H1 (cell line): ENCODE data around the gene TNS1. TPM values are rescaled to one million over a fixed set of nuclear protein-coding genes. Genes with fewer than 3 reads are reported as not detected.

Source experiments
- CTCF ChIA-PET: fragments of 300-600 bp; sonication (Branson Sonifier 250); formaldehyde crosslinking; loops from one replicate; lab custom pipeline; 2021; ENCODE audit not compliant: partially characterized antibody; lab: Charles Lee
- POLR2A ChIA-PET: fragments of 300-600 bp; sonication (Branson Sonifier 250); formaldehyde crosslinking; loops from one replicate; lab custom pipeline; 2021; ENCODE audit warnings: inconsistent platforms; ENCODE audit not compliant: partially characterized antibody; lab: Charles Lee
- DNase-seq, 2 experiments: peaks; one replicate each; pipeline versions ENCODE4 v3.0.0 to v3.0.0-alpha.2; 2010 to 2022; ENCODE audit warnings: low spot score in 2 of 2, low read depth in 1 of 2, mixed read lengths in 1 of 2
- FAIRE-seq: peaks from 2 replicates; lab custom pipeline; 2011; peaks lifted over from hg19 to GRCh38; lab: Jason Lieb, UNC
- H2AFZ ChIP-seq: 2 replicates; pipeline ENCODE4 v1.8.1; 2012; ENCODE audit warnings: low read length, inconsistent platforms
- H2AK5ac ChIP-seq: 2 replicates; pipeline ENCODE4 v1.6.1; 2013; ENCODE audit warnings: low read depth, low read length
- H2BK120ac ChIP-seq: replicated peaks from 2 replicates; pipeline ENCODE3; 2013; ENCODE audit warnings: low read depth, low read length, inconsistent platforms
- H2BK12ac ChIP-seq: 2 replicates; pipeline ENCODE4 v1.6.1; 2013; ENCODE audit warnings: low read depth, low read length
- H2BK15ac ChIP-seq: 2 replicates; pipeline ENCODE4 v1.6.1; 2013; ENCODE audit warnings: low read length
- H2BK20ac ChIP-seq: 2 replicates; pipeline ENCODE4 v1.6.1; 2013; ENCODE audit warnings: low read length
- H2BK5ac ChIP-seq: 2 replicates; pipeline ENCODE4 v1.6.1; 2013; ENCODE audit warnings: low read depth, low read length
- H3K14ac ChIP-seq: 2 replicates; pipeline ENCODE4 v1.6.1; 2013; ENCODE audit warnings: inconsistent platforms; ENCODE audit not compliant: insufficient read length
- H3K18ac ChIP-seq: 2 replicates; pipeline ENCODE4 v1.6.1; 2013; ENCODE audit warnings: low read length; ENCODE audit errors: extremely low read depth
- H3K23ac ChIP-seq: 2 replicates; pipeline ENCODE4 v1.6.1; 2013; ENCODE audit warnings: inconsistent platforms; ENCODE audit not compliant: insufficient read length
- H3K23me2 ChIP-seq: 2 replicates; pipeline ENCODE4 v1.6.1; 2013; ENCODE audit warnings: low read depth, low read length
- H3K27ac ChIP-seq: 2 replicates; pipeline ENCODE4 v1.6.1; 2011; ENCODE audit warnings: low read depth, low read length, inconsistent platforms
- H3K27me3 ChIP-seq, 4 experiments: replicated peaks in 1 of 4; 1 replicate in 1 of 4; 2 replicates in 3 of 4; pipeline versions ENCODE4 v1.6.1 to v1.8.1; 2011 to 2013; ENCODE audit warnings: low read length in 3 of 4, mild to moderate bottlenecking in 3 of 4, inconsistent platforms in 2 of 4, mixed read lengths in 2 of 4, moderate library complexity in 1 of 4; ENCODE audit not compliant: control insufficient read depth in 3 of 4, insufficient read depth in 3 of 4; ENCODE audit errors: extremely low read depth in 1 of 4
- H3K36me3 ChIP-seq, 4 experiments: 2 replicates each; pipeline versions ENCODE4 v1.6.1 to v1.8.1; 2011 to 2013; ENCODE audit warnings: mild to moderate bottlenecking in 4 of 4, low read length in 3 of 4, moderate library complexity in 2 of 4, control low read depth in 1 of 4, inconsistent platforms in 1 of 4; ENCODE audit not compliant: insufficient read depth in 4 of 4, control insufficient read depth in 2 of 4
- H3K4ac ChIP-seq: replicated peaks from 2 replicates; pipeline ENCODE3; 2013; ENCODE audit warnings: low read length, low read depth, mixed read lengths, inconsistent platforms; ENCODE audit not compliant: insufficient read length
- H3K4me1 ChIP-seq, 4 experiments: replicated peaks in 1 of 4; 1 replicate in 1 of 4; 2 replicates in 3 of 4; pipeline versions ENCODE4 v1.6.1 to v1.8.1; 2011 to 2013; ENCODE audit warnings: low read length in 3 of 4, inconsistent platforms in 2 of 4, mixed read lengths in 1 of 4; ENCODE audit not compliant: insufficient read depth in 4 of 4, control insufficient read depth in 3 of 4
- H3K4me2 ChIP-seq, 2 experiments: 2 replicates each; pipeline versions ENCODE4 v1.6.1 to v1.8.1; 2011 to 2013; ENCODE audit warnings: low read depth in 2 of 2, low read length in 2 of 2, control low read depth in 1 of 2, inconsistent platforms in 1 of 2, mild to moderate bottlenecking in 1 of 2; ENCODE audit not compliant: insufficient read depth in 1 of 2
- H3K4me3 ChIP-seq, 4 experiments: fragments of 200-600, 300-600 bp in 1 of 4; sonication (generic), shearing (Covaris generic), sonication (Bioruptor Twin) in 1 of 4; 2 replicates each; pipeline versions ENCODE4 v1.5.1 to v1.8.1; 2011 to 2016; ENCODE audit warnings: low read length in 4 of 4, low read depth in 3 of 4, control low read depth in 2 of 4, inconsistent platforms in 2 of 4, mild to moderate bottlenecking in 2 of 4, mixed read lengths in 1 of 4, moderate library complexity in 1 of 4; ENCODE audit not compliant: insufficient read depth in 2 of 4; ENCODE audit errors: extremely low read depth in 1 of 4
- H3K56ac ChIP-seq: replicated peaks from 2 replicates; pipeline ENCODE3; 2013; ENCODE audit warnings: low read depth, mild to moderate bottlenecking, mixed read lengths, low read length, inconsistent platforms; ENCODE audit not compliant: insufficient read length
- H3K79me1 ChIP-seq: 2 replicates; pipeline ENCODE4 v1.6.1; 2013; ENCODE audit warnings: low read depth, low read length, control low read depth
- H3K79me2 ChIP-seq, 2 experiments: 2 replicates each; pipeline versions ENCODE4 v1.6.1 to v1.8.1; 2012 to 2013; ENCODE audit warnings: low read length in 2 of 2, mild to moderate bottlenecking in 2 of 2, inconsistent platforms in 1 of 2; ENCODE audit not compliant: insufficient read depth in 2 of 2, control insufficient read depth in 1 of 2
- H3K9ac ChIP-seq, 4 experiments: replicated peaks in 1 of 4; 1 replicate in 1 of 4; 2 replicates in 3 of 4; pipeline versions ENCODE4 v1.6.1 to v1.8.1; 2011 to 2013; ENCODE audit warnings: low read depth in 3 of 4, low read length in 3 of 4, control low read depth in 2 of 4, mild to moderate bottlenecking in 2 of 4, moderate library complexity in 2 of 4, inconsistent platforms in 1 of 4; ENCODE audit errors: extremely low read depth in 1 of 4
- H3K9me3 ChIP-seq, 2 experiments: 2 replicates each; pipeline versions ENCODE4 v1.6.1 to v1.8.1; 2012 to 2013; ENCODE audit warnings: mild to moderate bottlenecking in 2 of 2, moderate library complexity in 2 of 2, control low read depth in 1 of 2, inconsistent platforms in 1 of 2, low read depth in 1 of 2, low read length in 1 of 2, mixed read lengths in 1 of 2; ENCODE audit not compliant: insufficient read depth in 2 of 2
- H4K20me1 ChIP-seq, 2 experiments: replicated peaks in 1 of 2; 2 replicates each; pipeline versions ENCODE3 to v1.8.1; 2011 to 2013; ENCODE audit warnings: inconsistent platforms in 2 of 2, low read length in 2 of 2, mild to moderate bottlenecking in 1 of 2; ENCODE audit not compliant: insufficient read depth in 2 of 2, control insufficient read depth in 1 of 2
- H4K5ac ChIP-seq: 2 replicates; pipeline ENCODE4 v1.6.1; 2013; ENCODE audit warnings: low read length, low read depth, mixed read lengths, inconsistent platforms; ENCODE audit not compliant: insufficient read length
- H4K8ac ChIP-seq: 2 replicates; pipeline ENCODE4 v1.8.0; 2013; ENCODE audit warnings: mild to moderate bottlenecking, moderate library complexity, low read length, inconsistent platforms; ENCODE audit not compliant: insufficient read depth; ENCODE audit errors: extremely low read depth
- H4K91ac ChIP-seq: replicated peaks from 2 replicates; pipeline ENCODE3; 2013; ENCODE audit warnings: low read length, mixed read lengths, inconsistent platforms; ENCODE audit not compliant: insufficient read length
- POLR2A ChIP-seq, 2 experiments: IDR thresholded peaks; 1 replicate in 1 of 2; 2 replicates in 1 of 2; pipeline ENCODE4 v1.6.1; 2011; ENCODE audit warnings: low read depth in 2 of 2, low read length in 2 of 2, mild to moderate bottlenecking in 2 of 2; ENCODE audit errors: control extremely low read depth in 1 of 2
- POLR2AphosphoS5 ChIP-seq: IDR thresholded peaks from 2 replicates; pipeline ENCODE4 v1.6.1; 2011; ENCODE audit warnings: low read depth, low read length
- RAD21 ChIP-seq, 2 experiments: IDR thresholded peaks in 1 of 2; conservative IDR thresholded peaks in 1 of 2; 2 replicates each; pipeline ENCODE4 v1.6.1; 2011; ENCODE audit warnings: low read depth in 2 of 2, low read length in 2 of 2, improper control_type of control experiment in 1 of 2, inconsistent platforms in 1 of 2, mild to moderate bottlenecking in 1 of 2, moderate library complexity in 1 of 2
- SIN3A ChIP-seq, 2 experiments: IDR thresholded peaks in 1 of 2; conservative IDR thresholded peaks in 1 of 2; 2 replicates each; pipeline ENCODE4 v1.6.1; 2011 to 2012; ENCODE audit warnings: low read length in 2 of 2, improper control_type of control experiment in 1 of 2, low read depth in 1 of 2, mild to moderate bottlenecking in 1 of 2
- SIX5 ChIP-seq: IDR thresholded peaks from 2 replicates; pipeline ENCODE4 v1.6.1; 2011; ENCODE audit warnings: mild to moderate bottlenecking, low read depth, low read length
- SRF ChIP-seq: IDR thresholded peaks from 2 replicates; pipeline ENCODE4 v1.6.1; 2011; ENCODE audit warnings: mild to moderate bottlenecking, low read depth, low read length, moderate library complexity
- TEAD4 ChIP-seq: IDR thresholded peaks from 2 replicates; pipeline ENCODE4 v1.6.1; 2012; ENCODE audit warnings: low read depth, low read length, inconsistent platforms, mixed read lengths
- WGBS, 2 experiments: shearing (Covaris generic) in 1 of 2; methylation state at CpG; one replicate each; pipeline versions ENCODE4 v1.1.6 to v1.1.7; 2013 to 2015; ENCODE audit warnings: low lambda C conversion rate in 2 of 2, mixed read lengths in 2 of 2, inconsistent platforms in 1 of 2, low coverage in 1 of 2, missing lambda C conversion rate in 1 of 2; ENCODE audit not compliant: insufficient replicate concordance in 2 of 2, insufficient coverage in 1 of 2, insufficient read length in 1 of 2; ENCODE audit errors: extremely low coverage in 1 of 2, missing lambda C conversion rate in 1 of 2; 5-methylcytosine and 5-hydroxymethylcytosine counted together
- polyA plus RNA-seq, 7 experiments: library from polyadenylated mRNA; depleted of rRNA in 3 of 7; stranded (reverse) in 5 of 7; unstranded in 2 of 7; fragments of >200 nt in 5 of 7; fragments of 200-250 nt in 2 of 7; gene quantifications; 1 replicate in 5 of 7; 2 replicates in 1 of 7; 4 replicates in 1 of 7; pipeline versions ENCODE4 v1.2.1 to v1.2.3, GENCODE V29; 2011 to 2013; ENCODE audit warnings: missing spikeins in 2 of 7, mixed read lengths in 2 of 7
- total RNA-seq: library from RNA; stranded (reverse); fragmentation: NEBNext Ultra II Directional; extraction: Animal tissue kit (Norgen Biotek cat#: 25700); gene quantifications from 2 replicates; pipeline ENCODE4 v1.2.1, GENCODE V29; 2021

Gene TNS1
- total and polyA plus RNA-seq, 2 of the 8 experiments (the other 6 are each of a cell fraction or from before 2014, with no cell fraction given) = 1.5 to 5.1 TPM

DNA sequence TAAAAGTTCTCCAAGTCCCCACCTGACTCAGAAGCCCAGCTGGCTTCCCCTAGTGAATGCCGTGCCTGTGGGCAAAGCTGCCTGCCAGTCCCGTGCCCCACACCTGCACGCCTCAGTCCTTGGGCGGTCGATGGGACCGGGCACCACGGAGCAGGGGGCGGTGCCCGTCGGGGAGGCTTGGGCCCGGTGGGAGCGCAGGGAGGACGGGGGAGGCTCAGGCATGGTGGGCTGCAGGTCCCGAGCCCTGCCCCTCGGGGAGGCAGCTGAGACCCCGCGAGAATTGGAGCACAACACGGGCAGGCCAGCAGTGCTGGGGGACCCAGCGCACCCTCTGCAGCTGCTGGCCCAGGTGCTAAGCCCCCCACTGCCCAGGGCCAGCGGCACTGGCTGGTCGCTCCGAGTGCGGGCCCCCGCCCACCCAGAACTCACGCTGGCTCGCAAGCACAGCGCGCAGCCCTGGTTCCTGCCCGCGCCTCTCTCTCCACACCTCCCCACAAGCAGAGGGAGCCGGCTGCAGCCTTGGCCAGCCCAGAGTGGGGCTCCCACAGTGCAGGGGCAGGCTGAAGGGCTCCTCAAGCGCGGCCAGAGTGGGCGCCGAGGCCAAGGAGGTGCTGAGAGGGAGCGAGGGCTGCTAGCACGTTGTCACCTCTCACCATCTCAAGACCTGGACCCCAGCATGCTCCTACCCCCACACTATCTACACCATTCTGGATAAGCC lies 215.5 kb downstream of the TNS1 start:
- Histone ChIP-seq H4K20me1 (no peaks in the 10 kb centered on the region), H3K79me2 (no peaks in the 10 kb centered on the region), H4K91ac (no peak overlapping the region), H4K8ac (no peak overlapping the region), H3K27me3 (peaks cover 0 to 2% (median 0%) of the 10 kb centered on the region in 4 experiments; a peak in 1 of 7 replicates), H3K36me3 (no peaks in the 10 kb centered on the region), H3K79me1 (no peaks in the 10 kb centered on the region), H3K23me2 (no peaks in the 10 kb centered on the region; the same call in 1 of the 2 replicates), H3K4me1 (peaks cover 0 to 2% (median 0%) of the 10 kb centered on the region in 4 experiments; a peak in 1 of 7 replicates), H3K4me2 (no peak overlapping the region), H2AK5ac (no peak overlapping the region), H3K27ac (no peak overlapping the region), H3K4me3 (no peak overlapping the region), H3K56ac (no peak overlapping the region), H3K18ac (no peak overlapping the region), H2BK20ac (no peak overlapping the region), H2AFZ (no peak overlapping the region), H4K5ac (no peak overlapping the region), H3K23ac (no peak overlapping the region), H2BK15ac (no peak overlapping the region), H3K9ac (no peak overlapping the region), H2BK5ac (no peak overlapping the region), H2BK12ac (no peak overlapping the region), H3K14ac (no peak overlapping the region), H2BK120ac (no peak overlapping the region), H3K4ac (no peak overlapping the region), H3K9me3 (peaks cover 4 to 12% of the 10 kb centered on the region in 2 experiments; a peak in 3 of 4 replicates)
- no peak for DNase-seq
- WGBS, 2 experiments = 91% methylated on average over 23 of the region's 37 CpGs; no CpG with 5 or more reads in 1 of the 2 experiments
- CTCF ChIA-PET = interaction anchor here (0.6 to 30.4 kb wide), 49 partner anchors 8 to 380 kb away, joined by 3 to 759 read pairs (median 10); partner anchors contain the start of gene CXCR1
- TF ChIP-seq TEAD4 = no peak
- no peak for TF ChIP-seq SIN3A (conservative IDR thresholded peaks at IDR 0.05 in 1 of 2, IDR thresholded peaks at IDR 0.05 in 1 of 2; ENCODE audit: low read depth in 1 of 2, low read length in 2 of 2)
- TF ChIP-seq POLR2AphosphoS5 = no peak
- no peak for TF ChIP-seq SIX5
- no peak for TF ChIP-seq RAD21 (IDR thresholded peaks at IDR 0.05 in 1 of 2, conservative IDR thresholded peaks at IDR 0.05 in 1 of 2; ENCODE audit: low read depth in 2 of 2, low read length in 2 of 2)
- TF ChIP-seq SRF = no peak
- no peak for TF ChIP-seq POLR2A (IDR thresholded peaks at IDR 0.05; ENCODE audit: control extremely low read depth in 1 of 2, low read depth in 2 of 2, low read length in 2 of 2)
- no peak for FAIRE-seq
- POLR2A ChIA-PET = interaction anchor here (1.1 kb wide), 1 partner anchor 244 kb away, joined by 3 read pairs; no protein-coding TSS in a partner anchor
